GM21360 (cell line): ENCODE measurements around the gene SHISA3.
A peak's percentile ranks its signal among the peaks of the same experiment; 100 is the strongest.

Experiments used
- ATAC-seq: cut with Tn5 transposase; IDR thresholded peaks from one replicate; pipeline ENCODE4 v1.9.1; 2021; ENCODE audit warnings: mild to moderate bottlenecking, moderate library complexity; ENCODE audit not compliant: unreplicated experiment

Gene SHISA3

DNA sequence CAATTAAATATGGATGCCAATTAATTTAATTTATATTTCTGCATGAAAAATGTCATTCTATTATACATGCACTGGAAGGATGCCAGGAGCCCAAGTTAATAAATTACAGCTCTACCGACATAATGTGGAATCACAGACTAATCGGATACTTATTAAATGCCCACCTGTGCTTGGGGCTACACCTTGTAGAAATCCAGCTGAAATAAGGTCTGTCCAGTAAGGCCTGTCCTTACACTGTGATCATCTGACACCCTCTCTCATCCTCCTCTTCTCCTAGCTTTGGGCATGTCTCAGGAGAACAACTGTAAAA is 6.0 kb upstream of the SHISA3 start:
- no peak for ATAC-seq

DNA sequence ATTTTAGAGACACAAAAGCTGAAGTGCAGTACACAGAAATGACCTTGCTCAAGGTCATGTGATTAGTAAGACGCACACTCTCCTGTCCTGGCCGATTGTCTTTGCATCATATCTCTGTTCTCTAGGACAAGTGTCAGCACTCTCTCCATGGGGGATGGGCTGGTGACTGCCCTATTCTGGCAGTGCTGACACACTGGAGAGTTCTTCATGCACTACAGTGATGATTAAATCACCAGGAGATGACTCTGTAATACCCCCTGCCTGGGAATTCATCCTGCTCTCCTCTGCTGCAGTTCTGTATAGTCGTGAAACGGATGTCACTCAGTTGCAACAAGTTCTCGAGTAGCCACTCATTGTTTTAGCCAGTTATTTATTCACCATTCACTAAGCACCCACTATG is 5.3 kb upstream of the SHISA3 start:
- ATAC-seq: no peak

DNA sequence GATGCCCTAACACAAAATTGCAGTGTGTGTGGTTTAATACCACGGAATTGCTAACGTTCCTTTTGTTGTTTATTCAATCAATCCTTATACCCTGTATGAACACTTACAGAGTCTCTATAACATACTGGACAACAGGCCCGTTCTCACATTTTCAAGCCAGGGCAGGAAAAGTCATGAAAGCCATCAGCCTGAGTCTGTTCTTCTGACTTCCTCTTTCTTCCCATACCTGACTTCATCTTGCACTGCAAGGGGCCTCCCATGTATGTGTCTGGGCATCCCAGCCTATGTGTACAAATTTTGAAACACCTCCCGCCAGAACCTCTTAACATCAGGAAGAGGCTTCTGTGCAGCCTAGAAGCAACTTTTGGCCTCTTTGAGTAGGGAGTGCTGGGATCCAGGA is 4.9 kb upstream of the SHISA3 start:
- ATAC-seq: no peak

DNA sequence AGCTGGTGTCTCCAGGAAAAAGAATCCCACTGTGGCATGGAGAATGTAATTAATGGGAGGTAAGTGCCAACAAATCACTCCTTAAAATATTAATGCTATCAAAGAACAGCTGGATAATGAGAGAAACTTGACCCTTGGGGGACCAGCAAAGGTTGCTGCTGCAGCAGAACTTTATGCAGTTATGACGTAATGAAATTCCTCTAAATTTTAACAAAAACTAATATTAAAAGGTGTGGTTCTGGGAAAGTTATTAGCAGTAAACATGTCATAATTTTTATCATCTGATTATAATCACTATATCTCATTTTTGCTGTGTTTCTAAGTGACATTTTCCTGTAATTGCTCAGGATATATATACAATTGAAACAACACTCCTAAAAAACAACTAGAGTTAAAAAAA is 1.7 kb upstream of the SHISA3 start:
- no peak for ATAC-seq

DNA sequence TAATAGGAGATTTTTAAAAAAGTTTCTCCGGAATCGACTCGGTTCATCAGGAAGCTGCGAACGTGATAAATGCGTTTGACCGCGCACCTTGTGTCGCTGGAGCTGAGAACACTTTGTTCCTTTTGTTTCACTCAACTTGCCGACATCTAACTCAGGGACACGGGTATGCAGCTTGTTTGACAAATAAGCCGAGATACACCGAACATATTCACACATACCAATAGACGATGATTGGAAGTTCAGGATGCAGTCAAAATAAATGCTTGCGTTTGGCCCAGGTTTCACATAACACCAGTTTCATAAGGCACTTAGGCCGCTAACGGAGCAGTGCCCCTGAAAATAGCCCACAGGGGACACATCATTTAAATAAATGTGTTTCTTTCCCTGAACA is 932 bp upstream of the SHISA3 start:
- no peak for ATAC-seq

DNA sequence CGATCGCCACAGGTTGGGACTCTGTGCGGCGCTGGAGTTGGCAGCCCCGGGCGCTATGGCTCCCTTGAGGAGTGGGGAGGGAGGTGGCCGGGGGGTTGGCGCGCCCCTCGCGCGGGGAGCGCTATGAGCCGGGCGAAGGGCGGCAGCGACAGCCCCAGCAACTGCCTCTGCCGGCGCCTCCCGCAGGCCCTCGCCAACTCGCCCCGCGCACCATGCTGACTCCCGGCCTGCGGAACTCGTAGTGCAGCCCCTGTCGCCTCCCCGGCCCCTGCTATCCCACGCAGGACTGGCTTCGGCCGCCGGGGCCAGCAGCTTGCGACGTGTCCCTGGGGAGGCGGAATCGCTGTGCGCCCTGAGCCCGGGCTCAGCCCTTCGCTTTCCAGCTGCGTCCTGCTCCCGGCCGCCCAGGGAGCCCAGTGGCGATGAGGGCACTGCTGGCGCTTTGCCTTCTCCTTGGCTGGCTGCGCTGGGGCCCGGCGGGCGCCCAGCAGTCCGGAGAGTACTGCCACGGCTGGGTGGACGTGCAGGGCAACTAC is 415 bp downstream of the SHISA3 start:
- ATAC-seq: no peak

DNA sequence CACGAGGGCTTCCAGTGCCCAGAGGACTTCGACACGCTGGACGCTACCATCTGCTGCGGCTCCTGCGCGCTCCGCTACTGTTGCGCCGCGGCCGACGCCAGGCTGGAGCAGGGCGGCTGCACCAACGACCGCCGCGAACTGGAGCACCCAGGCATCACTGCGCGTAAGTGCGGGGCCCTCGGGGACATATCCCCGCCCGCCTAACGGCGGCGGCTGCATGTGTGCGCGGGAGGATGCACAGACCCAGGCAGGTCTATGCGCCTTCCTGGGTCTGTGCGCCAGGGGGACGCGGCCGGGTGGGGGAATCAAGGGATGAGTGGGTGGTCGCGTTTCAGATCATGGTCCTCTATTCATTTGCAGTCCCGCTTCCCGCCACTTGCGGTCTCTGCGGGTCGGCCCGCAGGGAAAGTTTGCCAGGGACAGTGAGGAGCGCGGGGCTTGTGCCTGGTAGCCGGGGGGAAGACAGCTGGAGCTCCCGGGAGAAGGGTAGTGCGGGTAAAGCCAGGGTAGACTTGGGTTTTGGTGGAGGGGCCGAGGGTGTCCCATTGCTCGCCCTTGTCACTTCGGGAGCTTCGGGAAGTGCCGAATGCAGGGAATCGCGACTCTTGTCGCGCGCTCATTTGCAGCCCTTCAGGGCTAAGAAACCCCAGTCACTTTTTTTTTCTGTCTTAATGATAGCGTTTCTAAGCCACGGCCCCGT is 1.0 kb downstream of the SHISA3 start:
- no peak for ATAC-seq

DNA sequence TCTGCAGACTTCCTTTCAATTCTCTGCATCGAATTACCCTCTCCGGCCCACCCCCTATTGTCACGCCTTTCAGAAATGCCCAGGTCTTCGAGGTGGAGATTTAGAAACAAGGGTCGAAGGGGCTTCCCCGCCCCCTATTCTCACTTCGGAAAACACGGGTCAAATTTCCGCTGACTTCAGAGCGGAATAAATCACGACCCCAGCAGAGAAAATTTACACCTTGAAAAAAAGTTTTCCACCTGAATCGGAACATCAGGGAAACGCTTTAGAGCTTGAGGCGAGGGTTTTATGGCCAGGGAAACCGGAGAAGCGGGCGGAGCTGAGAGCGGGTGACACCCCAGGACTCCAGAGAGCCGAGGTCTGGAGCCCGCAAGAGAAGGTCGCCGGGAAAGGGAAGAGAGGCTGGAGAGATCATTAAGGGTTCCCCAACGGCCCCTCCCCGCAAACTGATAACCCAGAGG is 1.6 kb downstream of the SHISA3 start:
- no peak for ATAC-seq

DNA sequence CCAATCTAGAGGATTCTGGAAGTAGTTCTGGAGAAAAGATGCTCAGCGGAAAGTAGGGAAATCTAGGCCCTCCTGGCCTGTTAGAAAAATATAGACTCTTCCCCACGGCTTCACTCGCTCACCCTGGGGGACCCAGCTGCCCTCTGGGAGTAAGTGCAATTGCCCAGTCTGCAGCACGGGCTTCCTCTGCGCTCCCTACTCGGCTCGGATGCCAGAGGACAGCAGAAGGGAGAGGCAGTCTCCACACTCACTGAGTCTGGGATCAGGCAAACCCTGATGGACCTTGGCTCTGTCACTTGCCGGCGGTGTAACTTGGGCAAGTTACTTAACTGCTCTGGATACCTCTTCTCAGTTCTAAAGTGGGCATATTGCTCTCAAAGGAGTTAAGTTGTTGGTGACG is 2.1 kb downstream of the SHISA3 start:
- ATAC-seq: no peak

DNA sequence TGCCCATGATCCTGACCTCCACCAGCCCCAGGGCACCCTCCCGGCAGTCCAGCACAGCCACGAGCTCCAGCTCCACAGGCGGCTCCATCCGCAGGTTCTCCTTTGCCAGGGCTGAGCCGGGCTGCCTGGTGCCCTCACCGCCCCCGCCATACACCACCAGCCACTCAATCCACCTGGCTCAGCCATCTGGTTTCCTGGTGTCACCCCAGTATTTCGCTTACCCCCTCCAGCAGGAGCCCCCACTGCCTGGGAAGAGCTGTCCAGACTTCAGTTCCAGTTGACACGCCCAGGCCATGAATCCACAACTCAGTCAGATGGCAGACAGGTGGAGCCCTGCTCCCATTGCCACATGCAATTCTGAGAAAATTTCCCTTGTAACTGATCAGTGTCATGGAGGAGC is 3.9 kb downstream of the SHISA3 start:
- ATAC-seq: no peak

DNA sequence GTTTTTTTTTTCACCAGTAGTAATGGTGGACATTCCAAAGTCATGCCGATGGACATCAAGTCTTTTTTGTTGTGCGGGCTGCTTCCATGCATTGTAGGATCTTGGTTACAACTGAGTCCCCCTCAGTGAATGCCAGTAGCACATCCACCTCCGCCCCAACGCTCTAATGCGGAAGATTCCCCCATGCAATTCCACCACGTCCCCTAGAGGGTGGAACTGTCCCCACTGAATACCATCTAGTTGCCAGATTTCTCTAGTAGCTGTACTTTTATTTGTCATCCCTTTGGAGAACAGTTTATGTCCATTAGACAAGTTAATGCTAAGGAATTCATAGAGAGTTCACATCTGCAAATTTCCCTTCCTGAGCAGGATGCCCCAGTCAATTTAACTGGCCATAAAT is 6.7 kb downstream of the SHISA3 start:
- no peak for ATAC-seq

DNA sequence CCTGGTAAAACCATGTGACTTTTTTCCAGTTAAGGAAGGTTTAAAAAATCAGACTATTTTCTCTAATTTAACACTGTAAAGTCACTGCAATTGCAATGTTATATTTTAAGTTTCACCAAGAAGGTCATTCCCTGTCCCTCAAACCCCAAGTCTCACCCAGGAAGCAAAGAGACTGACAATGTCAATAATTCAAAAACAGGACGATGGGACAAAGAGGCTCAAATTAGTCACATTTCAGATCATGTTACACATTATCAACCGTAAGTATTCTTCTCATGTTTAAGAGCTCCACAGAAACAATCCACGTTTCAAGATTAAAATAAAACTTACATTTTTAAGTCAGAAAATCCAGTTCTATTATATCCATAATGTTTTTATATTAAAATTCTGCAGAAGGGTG is 13.2 kb downstream of the SHISA3 start:
- ATAC-seq: no peak

DNA sequence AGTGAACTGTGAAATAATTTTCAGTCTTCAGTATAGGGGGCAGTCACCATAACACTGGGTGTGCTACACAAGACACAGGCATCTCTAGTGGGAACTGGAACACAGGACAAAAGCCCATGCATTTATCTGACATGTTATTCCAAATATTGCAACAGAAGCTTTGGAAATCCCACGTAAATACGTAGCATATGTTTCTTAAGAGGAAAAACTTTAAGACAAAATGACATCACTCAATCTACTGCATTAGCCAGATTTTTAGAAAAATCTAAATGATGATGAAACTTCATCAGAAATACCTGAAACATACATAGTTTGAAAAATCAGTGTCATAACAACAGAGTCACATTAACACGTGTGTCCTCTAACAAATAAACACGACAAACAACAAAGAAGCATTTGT is 14.5 kb downstream of the SHISA3 start:
- ATAC-seq: no peak

DNA sequence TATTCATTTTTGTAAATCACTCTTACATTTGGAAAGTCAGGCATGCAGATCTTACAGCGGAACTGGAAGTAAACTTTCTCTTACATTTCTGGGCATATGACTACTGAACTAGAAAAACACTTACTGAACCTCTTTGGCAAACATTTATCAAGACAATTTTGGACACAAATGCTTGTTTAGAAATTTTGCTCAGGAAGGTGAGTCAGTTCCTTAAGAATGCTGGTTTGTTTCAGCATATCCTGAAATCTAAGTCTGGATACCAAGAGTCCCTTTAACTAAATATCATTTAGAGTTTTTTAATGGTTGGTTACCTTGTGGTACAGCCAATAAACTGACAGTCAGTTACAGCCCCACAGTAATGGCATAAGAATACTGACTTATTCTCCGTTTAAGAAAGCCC is 15.0 kb downstream of the SHISA3 start:
- ATAC-seq: no peak

DNA sequence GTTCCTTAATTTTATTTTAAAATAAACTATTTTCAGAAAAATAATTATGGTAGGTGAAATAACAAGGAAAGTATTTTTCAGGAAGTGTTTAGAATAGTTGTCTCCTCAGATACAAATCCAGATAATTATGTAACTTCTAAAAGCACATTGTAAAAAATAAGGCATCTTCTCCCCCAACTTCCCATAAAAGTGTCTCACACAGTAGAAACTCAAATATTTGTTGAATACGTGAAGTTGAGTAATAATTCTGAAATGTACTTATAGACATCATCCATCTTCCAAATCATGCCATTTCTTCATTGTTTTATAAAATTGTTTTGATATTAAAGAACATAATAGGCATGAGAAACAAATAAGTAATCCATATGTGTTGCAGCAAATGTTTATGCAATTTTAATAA is 18.0 kb downstream of the SHISA3 start:
- ATAC-seq: no peak

DNA sequence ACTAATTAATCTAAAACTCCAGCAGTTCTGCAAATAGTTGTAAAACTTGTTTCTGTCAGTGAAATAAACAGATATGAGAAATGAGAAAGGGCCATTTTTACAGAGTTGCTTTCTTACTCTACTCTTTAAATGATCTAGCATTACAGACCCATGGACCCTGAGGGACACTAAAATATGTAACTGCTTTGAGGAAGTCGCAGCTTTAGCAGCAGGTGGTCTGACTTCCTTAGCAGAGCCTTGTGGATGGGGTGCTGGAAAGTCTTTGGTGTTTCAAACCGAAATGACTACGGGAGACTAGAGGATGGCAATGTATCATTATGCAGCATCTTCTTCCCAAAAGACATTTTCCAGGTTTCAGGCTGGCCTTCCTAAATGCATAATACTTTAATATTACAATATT is 18.7 kb downstream of the SHISA3 start:
- peak; percentile 70 for ATAC-seq

DNA sequence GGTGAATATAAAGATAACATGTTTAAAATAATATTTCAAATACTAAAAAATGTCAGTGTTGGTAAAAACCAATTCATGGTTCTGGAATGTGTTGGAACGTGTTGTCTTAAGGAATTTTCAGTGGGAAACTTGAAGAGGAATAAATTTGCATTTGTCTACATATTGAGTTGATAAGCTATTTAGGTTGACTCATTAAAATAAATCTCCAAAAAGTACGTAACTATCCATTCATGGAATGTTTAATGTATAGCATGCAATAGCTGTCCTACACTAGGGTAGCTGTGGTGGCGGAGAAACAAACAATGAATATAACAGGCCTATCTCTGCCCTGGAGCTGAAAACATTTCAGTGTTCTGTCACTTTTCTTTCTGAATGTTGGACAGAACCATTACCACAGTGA is 20.3 kb downstream of the SHISA3 start:
- ATAC-seq: no peak

DNA sequence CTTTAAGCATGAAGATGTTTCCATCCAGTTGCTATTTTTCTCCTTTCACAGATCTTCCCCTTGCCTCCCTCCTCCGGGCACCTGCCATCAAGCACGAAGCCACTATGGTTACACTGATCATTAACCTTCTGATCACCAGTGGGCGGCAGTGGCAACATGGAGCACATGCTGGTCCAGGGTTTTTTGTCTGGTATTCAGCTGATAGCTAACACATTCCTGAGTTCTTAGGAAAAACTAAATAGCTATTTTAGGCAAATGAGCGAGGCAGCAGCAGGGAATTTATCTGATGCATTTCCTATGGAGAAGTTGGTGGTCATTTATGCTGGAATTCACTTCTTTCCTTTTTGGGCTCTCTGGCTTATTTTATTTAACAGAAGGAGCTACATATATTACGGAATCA is 22.9 kb downstream of the SHISA3 start:
- no peak for ATAC-seq

DNA sequence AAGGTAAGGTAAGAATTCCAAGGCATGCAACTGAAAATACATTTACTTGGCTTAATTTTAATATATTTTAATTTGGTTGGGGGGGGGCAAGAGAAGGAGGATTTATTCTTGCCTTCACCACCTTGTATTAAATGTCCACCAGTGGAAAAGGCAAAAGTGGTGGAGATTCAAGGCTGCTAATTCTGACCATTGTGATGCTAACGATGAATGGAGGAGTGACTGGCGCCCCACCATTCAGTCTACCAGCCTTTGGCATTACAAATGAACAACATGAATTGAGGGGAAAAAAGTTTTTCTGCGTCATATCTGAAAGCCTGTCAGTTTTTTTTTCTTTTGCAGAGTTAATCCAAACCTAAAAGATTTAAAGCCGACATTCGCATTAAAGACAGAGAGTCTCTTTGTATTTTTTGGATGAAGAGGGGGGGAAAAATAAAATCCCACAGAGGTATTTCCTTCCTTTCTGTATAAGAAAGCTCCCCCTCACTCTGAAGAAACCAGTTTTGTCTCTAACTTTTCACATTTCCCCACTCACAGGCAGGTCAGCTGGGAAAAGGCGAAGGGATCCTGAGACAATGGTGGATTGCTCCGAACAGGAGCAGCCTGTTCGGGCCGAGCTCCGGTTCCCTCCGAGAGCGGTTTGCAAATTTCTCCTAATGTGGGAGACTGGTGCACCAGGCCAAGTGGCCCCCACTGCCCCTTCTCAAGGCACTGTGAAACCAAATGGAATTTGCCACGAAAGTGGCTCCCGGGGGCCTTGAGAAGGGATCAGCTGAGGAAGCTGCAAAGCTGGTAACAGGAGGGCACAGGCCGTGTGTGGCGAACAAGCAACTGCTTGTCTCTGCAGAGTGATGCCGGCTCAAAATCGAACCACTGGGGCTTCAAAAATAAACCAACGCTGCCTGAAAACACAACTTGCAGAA is 28.1 kb downstream of the SHISA3 start:
- ATAC-seq: no peak

DNA sequence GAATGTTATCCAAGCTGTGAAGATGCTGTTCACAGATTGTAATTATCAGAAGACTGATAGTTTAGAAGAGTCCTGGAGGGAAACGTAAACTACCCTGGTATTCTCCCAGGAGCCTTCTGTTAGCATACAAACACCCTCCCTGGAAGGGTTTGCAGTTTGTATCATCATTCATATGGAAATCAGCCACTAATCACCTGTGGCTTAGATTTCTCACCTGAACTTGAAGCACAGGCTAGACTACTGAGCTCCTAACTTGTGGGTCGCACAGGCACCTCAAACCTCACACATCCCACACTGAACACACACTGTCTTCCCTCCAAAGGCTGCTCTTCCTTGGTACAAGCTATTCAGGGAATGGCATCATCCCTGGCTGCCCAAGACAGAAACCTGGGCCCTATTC is 30.7 kb downstream of the SHISA3 start:
- ATAC-seq: no peak

DNA sequence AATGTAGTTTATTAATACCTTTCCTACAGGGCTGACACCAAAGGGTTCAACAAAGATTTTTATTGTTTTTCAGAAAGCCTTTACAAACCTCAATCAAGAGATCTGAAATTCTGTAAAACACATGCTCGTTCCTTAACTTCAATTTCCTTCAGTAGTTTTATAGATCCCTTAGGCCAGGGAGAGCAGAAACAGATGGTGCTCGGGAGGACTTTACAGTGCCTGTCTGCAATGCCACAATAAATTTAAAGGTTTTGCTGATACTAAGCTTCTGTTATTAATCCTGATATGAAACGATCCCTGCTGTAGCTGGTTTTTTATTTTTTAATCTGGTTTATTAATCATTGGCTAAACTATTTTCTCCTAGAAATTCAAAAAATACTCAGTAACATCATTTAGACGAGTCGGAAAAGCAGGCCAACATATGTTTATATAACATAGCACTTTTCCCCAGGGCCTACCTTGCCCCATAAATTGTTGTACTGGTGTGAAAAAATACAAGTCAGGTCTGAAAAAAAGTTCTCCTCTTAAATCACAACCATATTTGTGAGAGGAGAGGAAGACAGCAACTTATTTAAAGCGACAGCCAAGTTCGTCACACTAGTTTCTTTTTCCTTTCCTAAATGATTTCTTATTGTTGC is 39.8 kb downstream of the SHISA3 start:
- no peak for ATAC-seq

DNA sequence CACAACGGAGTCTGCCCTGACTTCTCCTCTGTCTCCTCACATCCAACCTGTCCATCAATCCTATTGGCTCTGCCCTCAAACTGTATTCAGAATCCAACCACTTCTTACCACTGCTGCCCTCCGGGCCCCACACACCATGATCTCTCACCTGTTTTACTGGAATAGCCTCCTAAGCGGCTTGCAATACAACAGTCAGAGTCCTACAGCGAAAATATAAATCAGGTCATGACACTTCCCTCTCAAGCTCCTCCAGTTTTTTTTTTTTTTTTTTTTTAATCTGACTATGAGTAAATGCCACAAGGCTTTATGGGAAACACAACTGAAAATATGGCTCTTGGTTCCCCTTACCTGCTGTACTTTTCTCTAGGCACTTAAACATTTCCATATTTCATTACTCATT is 42.8 kb downstream of the SHISA3 start:
- ATAC-seq: no peak
